ACC112 (cell line): Measurements from ENCODE around the gene ROCK2.

ENCODE experiments used
- H2AFZ ChIP-seq: fragments of 200-600 bp; sonication (generic); one replicate; pipeline ENCODE4 v1.6.0; 2017; ENCODE audit warnings: antibody characterized with exemption, low read length; ENCODE audit not compliant: unreplicated experiment
- H3K27ac ChIP-seq: fragments of 200-600 bp; sonication (generic); 2 replicates; pipeline ENCODE4 v1.5.1; 2014; ENCODE audit warnings: low read depth, mild to moderate bottlenecking, antibody characterized with exemption, low read length, moderate library complexity
- H3K27me3 ChIP-seq: fragments of 200-600 bp; sonication (generic); 2 replicates; pipeline ENCODE4 v1.6.1; 2014; ENCODE audit warnings: mild to moderate bottlenecking, antibody characterized with exemption, low read length, moderate library complexity, mixed read lengths; ENCODE audit not compliant: insufficient read depth
- H3K36me3 ChIP-seq: fragments of 200-600 bp; sonication (generic); 2 replicates; pipeline ENCODE4 v1.6.1; 2016; ENCODE audit warnings: mild to moderate bottlenecking, antibody characterized with exemption, low read length, moderate library complexity, mixed read lengths; ENCODE audit not compliant: insufficient read depth
- H3K4me1 ChIP-seq: fragments of 200-600 bp; sonication (generic); one replicate; pipeline ENCODE4 v1.6.1; 2016; ENCODE audit warnings: low read length, mixed read lengths; ENCODE audit not compliant: insufficient read depth, unreplicated experiment, control insufficient read depth
- H3K4me3 ChIP-seq: fragments of 200-600 bp; sonication (generic); 2 replicates; pipeline ENCODE4 v1.5.1; 2014; ENCODE audit warnings: mild to moderate bottlenecking, low read depth, low read length
- H3K79me2 ChIP-seq: fragments of 200-600 bp; sonication (generic); one replicate; pipeline ENCODE4 v1.6.0; 2016; ENCODE audit warnings: low read length; ENCODE audit not compliant: control insufficient read depth, unreplicated experiment, insufficient read depth

ROCK2 gene

DNA sequence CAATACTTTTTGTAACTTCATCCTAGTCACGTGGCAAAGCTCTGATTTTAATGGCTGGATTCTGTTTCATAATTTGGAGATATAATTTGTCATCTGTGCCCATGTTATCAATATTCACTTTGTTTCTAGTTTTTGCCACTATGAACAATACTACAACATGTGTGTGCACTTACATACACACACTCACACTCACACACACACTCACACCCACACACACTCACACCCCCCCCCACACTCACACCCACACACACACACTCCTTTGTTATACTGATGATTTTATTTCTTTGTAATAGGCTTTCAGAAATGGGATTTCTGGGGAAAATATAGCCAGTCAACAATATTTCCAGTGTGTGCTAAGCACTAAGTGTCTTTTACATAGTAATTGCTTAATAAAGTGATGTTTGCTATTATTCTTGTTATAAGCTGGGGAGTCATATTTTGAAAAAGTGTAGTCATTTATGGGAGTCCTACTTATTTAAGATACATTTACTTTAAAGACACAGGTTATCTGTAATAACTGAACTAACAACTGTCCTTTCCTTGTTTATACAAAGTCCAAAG, 22.8 kb upstream of the ROCK2 start:
- Histone ChIP-seq H3K27ac (no peak overlapping the region), H3K4me3 (no peak overlapping the region), H3K4me1 (peaks cover 12% of the 10 kb centered on the region), H3K79me2 (no peaks in the 10 kb centered on the region), H3K27me3 (no peaks in the 10 kb centered on the region), H2AFZ (no peak overlapping the region), H3K36me3 (no peaks in the 10 kb centered on the region)

GRCh38 chr2:11366326-11366741, 21.9 kb upstream of the ROCK2 start:
- H3K4me3 ChIP-seq = no peak overlapping the region
- no peak overlapping the region for H2AFZ ChIP-seq
- peaks cover 12% of the 10 kb centered on the region for H3K4me1 ChIP-seq

GRCh38 chr2:11365096-11365879, 20.9 kb upstream of the ROCK2 start:
- Histone ChIP-seq H3K4me3 (no peak overlapping the region), H3K27ac (no peak overlapping the region), H3K27me3 (no peaks in the 10 kb centered on the region), H3K36me3 (no peaks in the 10 kb centered on the region), H3K4me1 (peaks cover 12% of the 10 kb centered on the region), H3K79me2 (no peaks in the 10 kb centered on the region), H2AFZ (no peak overlapping the region)

More at GRCh38 chr2:11366326-11366741, 21.9 kb upstream of the ROCK2 start:
- Histone ChIP-seq H3K27me3 (no peaks in the 10 kb centered on the region), H3K27ac (no peak overlapping the region), H3K36me3 (no peaks in the 10 kb centered on the region), H3K79me2 (no peaks in the 10 kb centered on the region)

DNA sequence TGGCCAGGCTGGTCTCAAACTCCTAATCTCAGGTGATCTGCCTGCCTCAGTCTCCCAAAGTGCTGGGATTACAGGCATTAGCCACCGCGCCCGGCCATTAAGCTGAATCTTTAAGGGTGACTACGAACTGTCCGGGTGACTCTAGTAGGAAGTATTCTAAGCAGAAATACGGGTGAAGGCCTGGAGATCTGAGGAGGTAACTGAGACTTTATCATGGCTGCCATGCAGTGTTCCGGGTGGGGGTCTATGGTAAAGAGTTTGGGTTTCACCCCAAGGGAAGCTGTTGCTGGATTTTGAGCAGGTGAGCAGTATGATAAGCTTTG, 20.1 kb upstream of the ROCK2 start:
- H3K79me2 ChIP-seq = no peaks in the 10 kb centered on the region
- peaks cover 12% of the 10 kb centered on the region for H3K4me1 ChIP-seq
- no peak overlapping the region for H3K4me3 ChIP-seq
- no peak overlapping the region for H2AFZ ChIP-seq
- H3K27me3 ChIP-seq = no peaks in the 10 kb centered on the region
- H3K36me3 ChIP-seq = no peaks in the 10 kb centered on the region
- no peak overlapping the region for H3K27ac ChIP-seq

DNA sequence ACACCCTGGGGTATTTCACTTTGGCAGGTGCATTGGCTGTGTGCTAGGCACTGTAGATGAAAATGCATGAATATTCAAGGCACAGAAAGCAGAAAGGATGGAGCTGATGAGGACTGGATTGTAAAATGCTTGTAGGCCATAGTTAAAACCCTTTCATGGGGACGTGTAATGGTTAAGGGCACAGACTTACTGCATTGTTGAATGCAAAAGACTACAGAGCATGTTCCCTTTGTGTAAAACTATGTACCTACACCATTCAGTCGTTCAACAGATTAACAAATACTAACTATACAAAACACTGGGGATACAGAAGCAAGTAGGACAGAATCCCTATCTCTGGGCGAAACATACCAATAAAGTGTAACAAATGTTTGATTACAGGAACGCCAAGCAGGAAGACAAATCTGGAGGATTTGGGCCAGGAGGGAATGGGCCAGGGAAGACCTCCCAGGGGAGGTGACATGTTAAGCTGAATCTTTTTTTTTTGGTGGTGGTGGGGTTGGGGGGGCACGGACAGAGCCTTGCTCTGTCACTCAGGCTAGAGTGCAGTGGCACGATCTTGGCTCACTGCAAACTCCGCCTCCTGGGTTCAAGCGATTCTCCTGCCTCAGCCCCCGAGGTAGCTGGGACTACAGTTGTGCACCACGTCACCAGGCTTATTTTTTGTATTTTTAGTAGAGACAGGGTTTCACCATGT, 19.6 kb upstream of the ROCK2 start:
- no peak overlapping the region for H3K27ac ChIP-seq
- H3K36me3 ChIP-seq = no peaks in the 10 kb centered on the region
- H3K4me1 ChIP-seq = peaks cover 12% of the 10 kb centered on the region
- no peak overlapping the region for H2AFZ ChIP-seq
- no peaks in the 10 kb centered on the region for H3K79me2 ChIP-seq
- no peak overlapping the region for H3K4me3 ChIP-seq
- H3K27me3 ChIP-seq = no peaks in the 10 kb centered on the region

DNA sequence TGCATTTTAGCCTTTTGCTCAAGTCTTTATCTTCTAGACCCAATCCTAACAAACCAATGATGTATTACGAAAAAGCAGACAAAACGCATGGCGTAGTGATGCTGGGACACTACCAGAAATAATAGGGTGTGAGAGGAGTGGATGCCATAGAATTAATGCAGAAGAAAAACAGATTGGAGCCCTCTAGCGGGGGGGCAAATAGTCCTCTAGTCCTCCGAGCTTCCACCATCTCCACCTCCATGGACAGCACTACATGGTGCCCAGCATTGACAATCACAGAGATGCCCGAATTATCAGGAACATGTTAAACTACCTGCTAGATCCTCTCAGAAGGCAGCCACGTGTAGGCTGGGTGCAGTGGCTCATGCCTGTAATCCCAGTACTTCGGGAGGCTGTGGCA, 15.4 kb upstream of the ROCK2 start:
- Histone ChIP-seq H3K27ac (no peak overlapping the region), H3K27me3 (no peaks in the 10 kb centered on the region), H3K4me1 (no peaks in the 10 kb centered on the region), H3K36me3 (no peaks in the 10 kb centered on the region), H3K79me2 (no peaks in the 10 kb centered on the region), H3K4me3 (no peak overlapping the region), H2AFZ (no peak overlapping the region)

GRCh38 chr2:11357428-11357972, 13.1 kb upstream of the ROCK2 start:
- no peaks in the 10 kb centered on the region for H3K4me1 ChIP-seq
- no peaks in the 10 kb centered on the region for H3K36me3 ChIP-seq
- H3K27ac ChIP-seq = no peak overlapping the region
- no peak overlapping the region for H3K4me3 ChIP-seq
- no peak overlapping the region for H2AFZ ChIP-seq
- H3K79me2 ChIP-seq = no peaks in the 10 kb centered on the region
- no peaks in the 10 kb centered on the region for H3K27me3 ChIP-seq

DNA sequence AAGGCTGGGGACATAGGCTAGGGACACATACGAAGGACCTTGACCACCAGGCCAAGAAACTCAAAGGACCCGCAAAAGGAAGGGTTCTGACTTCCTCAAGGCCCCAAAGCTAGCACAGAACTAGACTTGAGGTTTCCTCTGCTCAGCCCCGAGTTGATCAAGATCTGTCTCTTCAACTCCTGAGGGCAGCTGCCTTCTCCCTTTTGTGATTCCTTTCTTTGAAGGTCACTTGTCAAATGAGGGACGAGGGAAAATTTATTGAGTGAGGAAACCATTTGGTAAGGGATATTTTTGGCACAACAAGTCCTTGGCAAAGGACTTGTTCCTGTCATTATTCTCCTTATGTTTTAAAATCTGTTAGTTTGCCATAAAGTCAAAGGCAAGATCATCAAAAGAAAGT, 12.3 kb upstream of the ROCK2 start:
- Histone ChIP-seq H2AFZ (no peak overlapping the region), H3K4me1 (no peaks in the 10 kb centered on the region), H3K27ac (no peak overlapping the region), H3K4me3 (no peak overlapping the region), H3K27me3 (no peaks in the 10 kb centered on the region), H3K36me3 (no peaks in the 10 kb centered on the region), H3K79me2 (no peaks in the 10 kb centered on the region)

DNA sequence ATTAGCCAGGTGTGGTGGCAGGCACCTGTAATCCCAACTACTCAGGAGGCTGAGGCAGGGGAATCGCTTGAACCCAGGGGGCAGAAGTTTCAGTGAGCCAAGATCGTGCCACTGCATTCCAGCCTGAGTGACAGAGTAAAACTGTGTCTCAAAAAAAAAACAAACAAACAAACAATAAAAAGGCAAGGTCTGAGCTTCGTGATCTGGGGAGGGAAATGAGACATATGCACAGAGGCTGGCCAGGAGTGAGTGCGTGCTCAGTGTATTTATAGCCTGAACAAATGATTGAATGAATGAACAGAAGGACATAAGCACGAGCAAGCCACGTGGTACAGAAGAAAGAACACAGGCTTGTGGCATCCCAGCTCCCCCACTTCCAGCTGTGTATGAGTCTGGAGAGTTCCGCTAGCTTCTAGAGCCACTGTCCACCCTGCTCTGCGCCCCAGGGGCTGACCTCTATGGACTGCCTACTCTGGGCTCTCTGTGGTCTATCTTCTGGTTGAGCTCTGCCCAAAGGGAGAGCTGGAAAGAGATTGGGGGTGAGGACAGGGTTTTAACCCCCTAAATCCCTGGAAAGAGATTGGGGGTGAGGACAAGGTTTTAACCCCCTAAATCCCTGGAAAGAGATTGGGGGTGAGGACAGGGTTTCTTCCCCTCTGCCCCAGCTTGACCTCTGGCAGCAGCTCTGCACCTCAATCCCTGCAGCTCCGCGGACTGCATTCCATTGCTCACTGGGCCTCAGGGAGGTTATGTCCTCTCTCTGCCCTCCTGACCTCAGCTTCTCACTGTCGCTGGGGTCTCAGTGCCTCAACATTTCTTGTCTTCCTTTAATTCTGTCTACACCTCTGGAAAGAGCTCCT, 11.0 kb upstream of the ROCK2 start:
- Histone ChIP-seq H3K27ac (no peak overlapping the region), H3K4me3 (no peak overlapping the region), H3K36me3 (no peaks in the 10 kb centered on the region), H3K79me2 (no peaks in the 10 kb centered on the region), H3K27me3 (no peaks in the 10 kb centered on the region), H3K4me1 (no peaks in the 10 kb centered on the region), H2AFZ (no peak overlapping the region)

DNA sequence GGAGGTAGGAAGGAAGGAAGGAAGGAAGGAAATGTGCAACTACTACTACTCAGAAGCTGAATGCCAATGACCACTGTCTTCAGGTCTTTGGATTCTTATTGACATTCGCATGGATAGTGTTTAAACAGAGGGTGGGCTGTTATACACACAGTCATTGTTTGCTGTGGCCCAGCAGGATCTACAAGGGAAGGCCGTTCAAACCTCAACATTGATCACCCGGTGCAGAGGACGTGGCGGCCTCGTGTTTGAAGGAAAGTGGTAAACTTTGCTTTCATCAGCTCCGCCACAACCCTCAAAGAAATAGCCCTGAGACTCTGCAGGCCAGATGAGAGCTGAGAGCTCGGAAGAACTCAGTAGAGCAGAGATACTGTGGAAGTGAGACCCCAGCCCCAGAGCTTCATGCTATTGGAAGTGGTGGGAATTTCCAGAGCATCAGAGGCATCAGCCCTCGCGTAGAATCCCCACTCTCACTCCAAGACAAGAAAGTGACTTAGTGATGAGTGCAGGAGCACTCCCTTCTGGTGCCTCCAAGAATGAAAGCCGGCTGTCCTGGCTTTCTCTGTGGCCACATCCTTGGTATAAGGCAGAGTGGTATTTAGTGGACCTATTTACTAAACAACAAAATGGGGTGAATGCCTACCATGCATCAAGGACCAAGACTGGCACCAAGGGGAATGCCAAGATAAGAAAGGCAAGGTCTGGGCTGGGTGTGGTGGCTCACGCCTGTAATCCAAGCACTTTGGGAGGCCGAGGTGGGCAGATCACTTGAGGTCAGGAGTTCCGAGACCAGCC, 10.1 kb upstream of the ROCK2 start:
- H3K4me3 ChIP-seq = no peak overlapping the region
- H3K27ac ChIP-seq = no peak overlapping the region
- H3K79me2 ChIP-seq = no peaks in the 10 kb centered on the region
- no peaks in the 10 kb centered on the region for H3K36me3 ChIP-seq
- H3K4me1 ChIP-seq = no peaks in the 10 kb centered on the region
- no peaks in the 10 kb centered on the region for H3K27me3 ChIP-seq
- H2AFZ ChIP-seq = no peak overlapping the region
